OCI-LY7 (cell line): Measurements from ENCODE around the gene NOL3.

Experiments
- EZH2phosphoT487 ChIP-seq: fragments of 200-600 bp; sonication (generic); IDR thresholded peaks from 2 replicates; pipeline ENCODE4 v1.6.1; 2018; ENCODE audit warnings: low read depth, borderline replicate concordance, mild to moderate bottlenecking, mixed run types, antibody characterized with exemption, low read length, moderate library complexity, mixed read lengths
- TF ChIP-seq, protein P1 (sequence below): fragments of 200-600 bp; sonication (generic); conservative IDR thresholded peaks from 2 replicates; pipeline ENCODE4 v1.5.1; 2014; ENCODE audit warnings: mild to moderate bottlenecking, antibody characterized with exemption, low read length, moderate library complexity, mixed read lengths

- no peak for TF ChIP-seq EZH2phosphoT487
- TF ChIP-seq, protein P1, sequence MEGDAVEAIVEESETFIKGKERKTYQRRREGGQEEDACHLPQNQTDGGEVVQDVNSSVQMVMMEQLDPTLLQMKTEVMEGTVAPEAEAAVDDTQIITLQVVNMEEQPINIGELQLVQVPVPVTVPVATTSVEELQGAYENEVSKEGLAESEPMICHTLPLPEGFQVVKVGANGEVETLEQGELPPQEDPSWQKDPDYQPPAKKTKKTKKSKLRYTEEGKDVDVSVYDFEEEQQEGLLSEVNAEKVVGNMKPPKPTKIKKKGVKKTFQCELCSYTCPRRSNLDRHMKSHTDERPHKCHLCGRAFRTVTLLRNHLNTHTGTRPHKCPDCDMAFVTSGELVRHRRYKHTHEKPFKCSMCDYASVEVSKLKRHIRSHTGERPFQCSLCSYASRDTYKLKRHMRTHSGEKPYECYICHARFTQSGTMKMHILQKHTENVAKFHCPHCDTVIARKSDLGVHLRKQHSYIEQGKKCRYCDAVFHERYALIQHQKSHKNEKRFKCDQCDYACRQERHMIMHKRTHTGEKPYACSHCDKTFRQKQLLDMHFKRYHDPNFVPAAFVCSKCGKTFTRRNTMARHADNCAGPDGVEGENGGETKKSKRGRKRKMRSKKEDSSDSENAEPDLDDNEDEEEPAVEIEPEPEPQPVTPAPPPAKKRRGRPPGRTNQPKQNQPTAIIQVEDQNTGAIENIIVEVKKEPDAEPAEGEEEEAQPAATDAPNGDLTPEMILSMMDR: no peak
Observed at GRCh38 chr16:67190448-67191399, 20.4 kb downstream of the NOL3 start.
